HG02623 (cell line): ENCODE data around the gene LINGO4.

ENCODE experiments used
- ATAC-seq: cut with Tn5 transposase; IDR thresholded peaks from one replicate; pipeline ENCODE4 v1.9.1; 2021; ENCODE audit warnings: moderate library complexity; ENCODE audit not compliant: unreplicated experiment

Gene LINGO4, protein sequence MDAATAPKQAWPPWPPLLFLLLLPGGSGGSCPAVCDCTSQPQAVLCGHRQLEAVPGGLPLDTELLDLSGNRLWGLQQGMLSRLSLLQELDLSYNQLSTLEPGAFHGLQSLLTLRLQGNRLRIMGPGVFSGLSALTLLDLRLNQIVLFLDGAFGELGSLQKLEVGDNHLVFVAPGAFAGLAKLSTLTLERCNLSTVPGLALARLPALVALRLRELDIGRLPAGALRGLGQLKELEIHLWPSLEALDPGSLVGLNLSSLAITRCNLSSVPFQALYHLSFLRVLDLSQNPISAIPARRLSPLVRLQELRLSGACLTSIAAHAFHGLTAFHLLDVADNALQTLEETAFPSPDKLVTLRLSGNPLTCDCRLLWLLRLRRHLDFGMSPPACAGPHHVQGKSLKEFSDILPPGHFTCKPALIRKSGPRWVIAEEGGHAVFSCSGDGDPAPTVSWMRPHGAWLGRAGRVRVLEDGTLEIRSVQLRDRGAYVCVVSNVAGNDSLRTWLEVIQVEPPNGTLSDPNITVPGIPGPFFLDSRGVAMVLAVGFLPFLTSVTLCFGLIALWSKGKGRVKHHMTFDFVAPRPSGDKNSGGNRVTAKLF

GRCh38 chr1:151805066-151805820 lies at the start of gene LINGO4:
Gene LINGO4, minus strand, starts transcription at chr1:151805419. Its CDS starts 2,715 bp downstream, at chr1:151802704.
- no peak for ATAC-seq

DNA sequence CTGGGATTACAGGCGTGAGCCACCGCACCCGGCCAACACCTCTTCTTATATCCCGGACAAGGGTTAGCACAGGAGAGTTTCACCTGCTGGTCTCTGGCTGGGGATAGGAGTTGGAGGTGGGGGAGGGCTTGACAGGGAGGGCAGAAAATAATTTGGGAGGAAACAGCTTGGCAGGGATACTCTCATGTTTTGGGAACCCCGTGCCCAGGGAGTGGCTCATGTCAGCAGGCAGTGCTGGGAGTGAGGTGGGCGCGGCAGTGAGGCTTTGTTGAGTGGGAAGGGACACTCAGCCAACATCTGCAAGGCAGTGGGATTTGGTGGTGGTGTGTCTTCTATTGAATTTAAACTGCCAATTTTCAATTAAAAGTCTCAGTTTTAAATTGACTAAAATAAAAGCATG lies 49.4 kb upstream of the LINGO4 start:
- ATAC-seq: no peak

GRCh38 chr1:151853411-151853943 lies 48.3 kb upstream of the LINGO4 start, which contains the start of gene THEM5:
Gene THEM5, minus strand, starts transcription at chr1:151853712. Its CDS starts 147 bp downstream, at chr1:151853565.
- ATAC-seq: no peak

DNA sequence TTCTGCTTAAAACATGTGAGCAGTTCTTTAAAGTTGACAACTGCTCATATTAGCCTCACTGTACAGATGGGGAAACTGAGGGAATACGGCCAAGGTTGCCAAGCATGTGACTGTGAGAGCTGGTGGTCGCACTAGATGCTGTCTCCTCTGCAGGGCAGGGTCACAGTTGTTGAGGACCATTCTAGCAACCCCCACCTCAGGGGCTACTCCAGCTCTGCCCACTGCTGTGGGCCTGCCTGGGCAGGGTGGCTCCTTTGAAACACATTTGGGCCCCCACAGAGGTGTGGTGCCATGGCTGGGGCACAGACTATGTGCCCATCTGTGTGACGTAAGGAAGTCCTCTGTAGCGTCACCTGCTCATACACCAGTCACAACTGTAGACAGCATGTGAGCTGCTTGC lies 47.5 kb upstream of the LINGO4 start:
- no peak for ATAC-seq

DNA sequence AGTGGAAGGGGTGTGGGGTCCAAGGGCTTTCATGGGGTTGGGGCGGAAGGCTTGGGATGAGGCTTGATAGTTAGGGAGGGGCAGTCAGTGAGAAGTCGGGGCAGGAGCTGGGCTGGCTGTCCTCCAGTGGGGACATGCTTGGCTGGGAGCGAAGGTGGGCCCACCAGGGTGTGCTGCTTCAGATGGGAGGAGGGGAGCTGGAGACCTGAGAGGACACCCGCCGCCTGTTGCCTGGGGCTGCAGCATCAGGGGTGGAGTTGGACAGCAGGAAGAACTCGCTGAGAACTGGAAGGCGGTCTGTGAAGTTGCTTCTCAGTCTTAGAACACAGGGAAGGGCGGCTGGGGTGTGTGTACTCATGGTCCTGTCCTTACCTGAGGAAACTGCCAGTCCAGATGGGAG lies 46.7 kb upstream of the LINGO4 start:
- ATAC-seq: no peak

- ATAC-seq: no peak
Measured at GRCh38 chr1:151849871-151850270, 44.7 kb upstream of the LINGO4 start.

- no peak for ATAC-seq
Measured at GRCh38 chr1:151849126-151849525, 43.9 kb upstream of the LINGO4 start.

GRCh38 chr1:151847867-151848596 lies 42.8 kb upstream of the LINGO4 start:
- ATAC-seq: no peak

DNA sequence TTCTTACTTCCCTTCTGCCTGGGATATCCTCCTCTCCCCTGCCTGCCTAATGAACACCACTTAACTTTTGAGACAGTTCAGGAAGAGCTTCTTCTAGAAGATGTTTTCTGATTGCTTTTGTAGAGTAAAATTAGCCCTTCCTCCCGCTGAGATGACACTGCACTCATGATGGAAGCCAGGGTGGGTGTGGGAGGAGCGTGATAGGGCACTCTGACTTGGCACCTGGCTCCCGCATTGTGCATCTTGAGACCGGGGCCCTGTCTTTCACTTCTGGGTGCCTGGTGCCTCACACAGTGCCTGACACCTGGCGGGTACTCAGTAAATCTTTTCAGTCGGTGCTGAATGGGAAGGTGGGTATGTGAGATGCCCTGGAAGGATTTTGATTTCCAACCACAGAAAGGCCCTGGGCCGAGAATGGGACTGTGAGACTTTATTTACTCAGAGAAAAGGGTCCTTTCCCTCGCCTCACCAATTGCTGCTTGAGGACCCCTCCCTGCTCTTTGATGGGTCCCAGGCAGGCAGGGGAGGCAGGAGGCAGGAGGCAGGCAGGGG lies 41.5 kb upstream of the LINGO4 start:
- ATAC-seq: no peak

DNA sequence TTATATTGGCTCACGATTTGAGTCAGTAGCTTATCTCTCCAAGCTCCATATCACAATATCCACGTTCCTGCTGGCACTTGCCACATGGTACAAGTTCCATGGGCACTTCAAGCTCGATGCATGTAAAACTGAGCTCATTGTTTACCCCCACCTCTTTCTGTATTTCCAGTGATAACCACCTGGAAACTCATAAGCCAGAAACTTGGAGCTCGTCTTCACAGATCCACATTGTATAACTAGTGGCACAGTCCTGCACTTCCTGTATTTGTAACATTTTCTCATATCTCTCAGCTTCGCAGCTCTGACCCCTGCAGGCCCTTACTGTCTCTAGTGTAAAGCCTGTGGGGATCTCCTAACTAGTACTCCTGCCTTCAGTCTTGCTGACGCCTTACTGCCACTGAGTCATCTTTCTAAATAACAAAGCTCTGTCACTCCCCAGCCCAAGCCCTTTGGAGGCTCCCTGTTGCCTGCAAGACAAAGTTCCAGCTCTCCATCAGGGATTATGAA lies 40.9 kb upstream of the LINGO4 start:
- no peak for ATAC-seq

DNA sequence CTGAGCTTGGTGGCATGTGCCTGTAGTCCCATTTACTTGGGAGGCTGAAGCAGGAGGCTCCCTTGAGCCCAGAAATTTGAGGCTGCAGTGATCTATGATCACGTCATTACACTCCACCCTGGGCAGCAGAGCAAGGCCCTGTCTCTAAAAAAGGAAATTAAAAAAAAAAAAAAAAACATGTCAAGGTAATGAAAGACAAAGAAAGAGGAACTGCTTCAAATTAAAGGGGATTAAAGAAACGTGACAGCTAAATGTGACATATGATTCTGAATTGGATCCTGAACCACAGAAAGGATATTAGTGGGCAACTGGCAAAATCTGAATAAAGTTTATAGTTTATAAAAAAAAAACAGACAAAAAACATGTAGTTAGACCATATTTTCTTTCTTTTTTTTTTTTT lies 38.2 kb upstream of the LINGO4 start:
- no peak for ATAC-seq

- no peak for ATAC-seq
Measured at GRCh38 chr1:151841141-151841540, 35.9 kb upstream of the LINGO4 start.

GRCh38 chr1:151840421-151840820 lies 35.2 kb upstream of the LINGO4 start:
- no peak for ATAC-seq

DNA sequence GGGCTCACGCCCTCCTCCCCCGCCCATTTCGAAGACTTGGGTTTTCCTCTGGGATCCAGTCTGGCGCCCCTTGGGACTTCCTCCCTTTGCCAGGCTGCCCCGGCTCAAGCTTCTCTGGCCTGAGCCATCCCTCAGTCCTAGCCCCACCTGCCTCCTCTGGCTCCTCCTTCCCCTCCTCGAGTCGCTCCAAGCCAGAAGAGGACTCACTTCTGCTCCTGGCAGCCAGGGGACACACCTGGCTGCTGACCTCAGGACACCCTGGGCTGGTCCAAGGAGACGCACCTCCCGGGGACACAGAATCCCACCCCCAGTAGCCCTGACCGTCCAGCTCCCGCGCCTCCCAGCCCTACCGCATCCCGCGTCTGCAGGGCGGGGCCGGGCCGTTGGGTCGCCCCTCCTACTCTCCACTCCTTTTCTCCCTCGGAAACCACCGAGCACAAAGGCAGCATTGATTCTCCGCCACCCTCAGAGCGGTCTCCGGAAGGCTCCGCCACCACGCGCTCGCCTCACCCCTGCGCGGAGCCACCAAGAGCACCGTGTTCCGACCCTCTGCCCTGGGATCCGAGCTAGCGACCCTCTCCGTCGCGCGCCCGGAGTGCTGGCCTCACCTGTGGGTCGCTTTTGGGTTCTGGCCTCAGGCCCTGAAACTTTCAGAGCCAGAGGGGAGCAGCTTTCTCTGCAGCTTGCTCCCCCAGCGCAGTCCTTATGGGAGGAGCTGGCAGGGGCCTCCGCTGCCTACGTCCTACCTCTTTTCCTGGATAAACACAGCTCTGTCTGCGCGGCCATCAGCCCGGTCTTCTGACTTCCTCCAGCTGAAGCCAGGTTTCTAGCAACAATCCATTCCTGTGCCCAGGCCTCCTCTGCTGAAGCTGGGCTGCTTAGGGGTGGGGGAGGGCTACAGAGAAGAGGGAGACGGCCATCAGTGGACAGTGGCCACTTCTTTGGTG lies 34.5 kb upstream of the LINGO4 start, which contains the start of gene C2CD4D:
Gene C2CD4D, minus strand, starts transcription at position 364 of the 947 bp plus-strand sequence. CDS start 831 bp downstream, outside the sequence.
- ATAC-seq: no peak

GRCh38 chr1:151839082-151839412 lies 33.8 kb upstream of the LINGO4 start:
- ATAC-seq: no peak

DNA sequence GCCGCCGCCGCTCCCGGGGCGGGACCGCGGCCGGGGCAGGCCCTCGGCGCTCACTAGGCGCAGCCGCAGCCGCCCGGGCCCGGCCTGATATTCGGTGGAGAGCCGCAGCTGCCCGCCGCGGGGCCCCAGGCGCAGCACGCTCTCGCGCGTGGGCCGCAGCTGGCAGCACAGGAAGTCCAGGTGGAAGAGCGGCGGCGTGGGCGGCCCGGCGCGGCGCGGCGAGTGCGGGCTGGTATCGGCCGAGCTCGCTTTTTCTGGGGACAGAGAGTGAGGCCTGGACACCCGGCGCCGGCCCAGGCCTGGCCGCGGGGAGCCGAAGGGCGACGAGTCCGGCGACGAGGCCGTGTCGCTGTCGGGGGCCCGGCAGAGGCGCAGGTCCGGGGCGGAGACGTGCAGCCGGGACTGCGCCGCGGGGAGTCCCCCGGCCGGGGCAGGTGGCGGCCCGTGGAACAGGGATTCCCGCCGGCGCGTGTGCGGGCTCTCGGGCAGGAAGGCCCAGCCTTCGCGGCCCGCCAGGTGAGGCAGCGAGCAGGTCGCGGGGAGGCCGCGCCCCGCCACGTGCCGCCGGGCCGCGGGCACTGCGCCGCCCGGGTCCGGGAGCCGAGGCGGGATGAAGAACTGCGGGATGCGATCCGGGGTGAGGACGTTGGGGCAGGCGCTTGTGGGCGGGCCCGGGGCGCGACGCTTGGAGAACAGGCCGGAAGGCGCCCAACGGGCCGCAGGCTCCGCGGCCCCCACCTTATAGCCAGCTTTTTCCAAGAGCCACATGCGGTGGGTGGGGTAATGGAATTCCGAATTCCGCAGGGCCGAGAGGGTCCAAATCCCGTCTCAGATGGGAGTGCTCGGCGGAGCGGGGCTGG lies 33.2 kb upstream of the LINGO4 start:
- no peak for ATAC-seq

- ATAC-seq: no peak
Measured at GRCh38 chr1:151837884-151838221, 32.6 kb upstream of the LINGO4 start.

- no peak for ATAC-seq
Measured at GRCh38 chr1:151837197-151837596, 32.0 kb upstream of the LINGO4 start.
